Coronary artery (tissue), 2 donors: Measurements from ENCODE around the gene PDE6G.
A peak's percentile ranks its signal among the peaks of the same experiment; 100 is the strongest.
"Not testable (repeated sequence)": the region's sequence is repeated elsewhere in the genome, so short reads cannot be mapped to it uniquely, and the experiment has no call there.

Source experiments
- DNase-seq: peaks from one replicate; pipeline ENCODE4 v3.0.0-alpha.2; 2017; ENCODE audit warnings: low spot score
- H3K27ac ChIP-seq, 2 donors: fragments of 200-600 bp; sonication (generic); one replicate each; pipeline ENCODE4 v1.5.1; 2016 to 2019
- H3K4me3 ChIP-seq: fragments of 200-600 bp; sonication (generic); 2 replicates; pipeline ENCODE4 v1.5.1; 2016; ENCODE audit warnings: mild to moderate bottlenecking, moderate library complexity
- CTCF ChIP-seq: fragments of 200-600 bp; sonication (generic); IDR thresholded peaks from one replicate; pipeline ENCODE4 v1.5.1; 2019; ENCODE audit warnings: antibody characterized with exemption

PDE6G gene

GRCh38 chr17:81635431-81635830, 20.9 kb downstream of the PDE6G start:
- TF ChIP-seq CTCF: no peak
- DNase-seq: no peak
- Histone ChIP-seq H3K4me3 (peak overlapping the region; percentile 86), H3K27ac (no peak overlapping the region)

- no peak for TF ChIP-seq CTCF
- DNase-seq: no peak
- no peak overlapping the region for H3K27ac ChIP-seq
- no peak overlapping the region for H3K4me3 ChIP-seq
Observed at GRCh38 chr17:81631482-81631881, 24.9 kb downstream of the PDE6G start.

- DNase-seq: no peak
- no peak for TF ChIP-seq CTCF
- Histone ChIP-seq H3K27ac (no peak overlapping the region), H3K4me3 (no peak overlapping the region)
Observed at GRCh38 chr17:81630274-81630673, 26.1 kb downstream of the PDE6G start.

GRCh38 chr17:81621494-81622130, 34.7 kb downstream of the PDE6G start:
- DNase-seq: no peak
- H3K27ac ChIP-seq: no peak overlapping the region
- TF ChIP-seq CTCF: no peak

GRCh38 chr17:81618307-81618706, 38.0 kb downstream of the PDE6G start:
- not testable (repeated sequence) for DNase-seq, H3K4me3 ChIP-seq, H3K27ac ChIP-seq

More at GRCh38 chr17:81621494-81622130, 34.7 kb downstream of the PDE6G start:
- no peak overlapping the region for H3K4me3 ChIP-seq

GRCh38 chr17:81616877-81617276, 39.5 kb downstream of the PDE6G start:
- no peak for DNase-seq

GRCh38 chr17:81615401-81615930, 40.9 kb downstream of the PDE6G start:
- DNase-seq: no peak
- Histone ChIP-seq H3K4me3 (no peak overlapping the region), H3K27ac (peak overlapping the region in 1 of 2 donors; percentile 71)
- no peak for TF ChIP-seq CTCF

More at GRCh38 chr17:81616877-81617276, 39.5 kb downstream of the PDE6G start:
- no peak for TF ChIP-seq CTCF
- no peak overlapping the region for H3K27ac ChIP-seq
- no peak overlapping the region for H3K4me3 ChIP-seq
